Esophagus squamous epithelium (tissue), 5 donors: Measurements from ENCODE around the gene DNAJC15. TPM values are rescaled to one million over a fixed set of nuclear protein-coding genes. Genes with fewer than 3 reads are reported as not detected.

ENCODE experiments used
- DNase-seq: peaks from one replicate; lab custom pipeline; 2025; lab: John Stamatoyannopoulos, UW
- H3K27ac ChIP-seq, 4 donors: fragments of 200-600 bp; sonication (generic); one replicate each; pipeline ENCODE4 v1.5.1; 2016 to 2019; ENCODE audit warnings: mild to moderate bottlenecking in 1 of 4
- H3K27me3 ChIP-seq, 4 donors: fragments of 200-600 bp; sonication (generic); 1 replicate in 3 of 4; 2 replicates in 1 of 4; pipeline versions ENCODE4 v1.5.1 to v1.6.0; 2017 to 2021; ENCODE audit warnings: antibody characterized with exemption in 1 of 4
- H3K36me3 ChIP-seq, 3 donors: fragments of 200-600 bp; sonication (generic); one replicate each; pipeline ENCODE4 v1.5.1; 2016 to 2019
- H3K4me1 ChIP-seq, 3 donors: fragments of 200-600 bp; sonication (generic); one replicate each; pipeline ENCODE4 v1.5.1; 2017 to 2019
- H3K4me3 ChIP-seq, 4 donors: fragments of 200-600 bp; sonication (generic); 1 replicate in 3 of 4; 2 replicates in 1 of 4; pipeline ENCODE4 v1.5.1; 2016 to 2019; ENCODE audit warnings: mild to moderate bottlenecking in 2 of 4, moderate library complexity in 1 of 4
- H3K9me3 ChIP-seq, 3 donors: fragments of 200-600 bp; sonication (generic); one replicate each; pipeline ENCODE4 v1.5.1; 2016 to 2019
- CTCF ChIP-seq, 6 experiments: fragments of 450-650 bp in 4 of 6; fragments of 200-600 bp in 2 of 6; sonication (generic) in 2 of 6; IDR thresholded peaks; one replicate each; pipeline ENCODE4 v1.5.1; 2016 to 2019; ENCODE audit warnings: antibody characterized with exemption in 6 of 6, mild to moderate bottlenecking in 4 of 6, moderate library complexity in 4 of 6
- POLR2A ChIP-seq, 4 donors: fragments of 450-650 bp; IDR thresholded peaks; one replicate each; pipeline ENCODE4 v1.6.1; 2017; ENCODE audit warnings: antibody characterized with exemption in 4 of 4, mild to moderate bottlenecking in 4 of 4, moderate library complexity in 3 of 4
- WGBS, 2 donors: methylation state at CpG; one replicate each; pipeline ENCODE4 v1.1.5; 2018; 5-methylcytosine and 5-hydroxymethylcytosine counted together
- intact Hi-C: fragments of 100-400 bp; cut with DNase I; formaldehyde crosslinking; loops from one replicate; pipeline ENCODE4 v1.15.0; 2022
- total RNA-seq, 4 donors: library from RNA; depleted of rRNA; stranded (reverse); fragments of >200 nt; gene quantifications; one replicate each; pipeline ENCODE4 v1.1.0, GENCODE V29; 2016
- donor health status: DM: yes; HTN: yes; CAD: no.

The DNAJC15 gene
- total RNA-seq, 4 donors from 2014 or later, result 2.9 to 15.0 (median 9.0) TPM

- H3K36me3 ChIP-seq, result no peaks in the 10 kb centered on the region
- no peak overlapping the region for H3K27ac ChIP-seq
- 41 to 45% methylated on average over 3 of the region's 3 CpGs for WGBS, 2 donors
- no peaks in the 10 kb centered on the region for H3K9me3 ChIP-seq
- H3K4me3 ChIP-seq, result no peak overlapping the region
- TF ChIP-seq POLR2A (IDR thresholded peaks at IDR 0.05), result no peak
- TF ChIP-seq CTCF (IDR thresholded peaks at IDR 0.05), result no peak
- intact Hi-C loops, result no loop called here
- H3K4me1 ChIP-seq, result peaks cover 0 to 10% (median 0%) of the 10 kb centered on the region in 3 donors
- H3K27me3 ChIP-seq, result no peaks in the 10 kb centered on the region
- no peak for DNase-seq
Measured at GRCh38 chr13:42996584-42996983, 26.8 kb upstream of the DNAJC15 start.

- TF ChIP-seq CTCF (IDR thresholded peaks at IDR 0.05) (no peak), POLR2A (IDR thresholded peaks at IDR 0.05) (no peak)
- H3K36me3 ChIP-seq, result no peaks in the 10 kb centered on the region
- no peak overlapping the region for H3K4me3 ChIP-seq
- intact Hi-C loops, result no loop called here
- no peaks in the 10 kb centered on the region for H3K9me3 ChIP-seq
- no peak overlapping the region for H3K27ac ChIP-seq
- DNase-seq, result no peak
- H3K27me3 ChIP-seq, result no peaks in the 10 kb centered on the region
- whole genome bisulfite sequencing, 2 donors, result 59 to 62% methylated on average over 2 of the region's 2 CpGs
- peaks cover 0 to 7% (median 0%) of the 10 kb centered on the region in 3 donors for H3K4me1 ChIP-seq
Measured at GRCh38 chr13:42997381-42997780, 26.0 kb upstream of the DNAJC15 start.

GRCh38 chr13:42999491-42999890, 23.9 kb upstream of the DNAJC15 start:
- no peak for DNase-seq
- no peak for TF ChIP-seq POLR2A (IDR thresholded peaks at IDR 0.05)
- TF ChIP-seq CTCF (IDR thresholded peaks at IDR 0.05), result no peak
- no peaks in the 10 kb centered on the region for H3K36me3 ChIP-seq
- 63 to 89% methylated on average over 1 to 2 of the region's 2 CpGs for WGBS, 2 donors
- intact Hi-C loops, result no loop called here
- H3K27ac ChIP-seq, result no peak overlapping the region
- H3K9me3 ChIP-seq, result no peaks in the 10 kb centered on the region
- H3K27me3 ChIP-seq, result no peaks in the 10 kb centered on the region
- H3K4me1 ChIP-seq, result no peaks in the 10 kb centered on the region
- H3K4me3 ChIP-seq, result no peak overlapping the region

- TF ChIP-seq POLR2A (IDR thresholded peaks at IDR 0.05), result no peak
- intact Hi-C loops, result no loop called here
- DNase-seq, result no peak
- Histone ChIP-seq H3K4me1 (peaks cover 0 to 5% (median 0%) of the 10 kb centered on the region in 3 donors), H3K27ac (no peak overlapping the region), H3K9me3 (no peaks in the 10 kb centered on the region), H3K36me3 (no peaks in the 10 kb centered on the region), H3K27me3 (no peaks in the 10 kb centered on the region), H3K4me3 (no peak overlapping the region)
- WGBS, 2 donors, result 71% methylated on average over 4 of the region's 4 CpGs
Measured at GRCh38 chr13:43000676-43001075, 22.7 kb upstream of the DNAJC15 start.

- no peak for TF ChIP-seq POLR2A (IDR thresholded peaks at IDR 0.05)
- no peak for TF ChIP-seq CTCF (IDR thresholded peaks at IDR 0.05)
- WGBS, 2 donors, result 74 to 94% methylated on average over 2 of the region's 2 CpGs
- Histone ChIP-seq H3K4me3 (no peak overlapping the region), H3K27ac (no peak overlapping the region), H3K9me3 (no peaks in the 10 kb centered on the region), H3K36me3 (no peaks in the 10 kb centered on the region), H3K27me3 (no peaks in the 10 kb centered on the region), H3K4me1 (peaks cover 0 to 5% (median 0%) of the 10 kb centered on the region in 3 donors)
- no peak for DNase-seq
- intact Hi-C loops, result no loop called here
Measured at GRCh38 chr13:43002021-43002420, 21.4 kb upstream of the DNAJC15 start.

GRCh38 chr13:43003010-43003409, 20.4 kb upstream of the DNAJC15 start:
- intact Hi-C loops, result no loop called here
- DNase-seq, result no peak
- WGBS, 2 donors, result 37 to 57% methylated on average over 2 of the region's 2 CpGs
- H3K36me3 ChIP-seq, result no peaks in the 10 kb centered on the region
- no peaks in the 10 kb centered on the region for H3K27me3 ChIP-seq
- H3K4me3 ChIP-seq, result no peak overlapping the region
- TF ChIP-seq POLR2A (IDR thresholded peaks at IDR 0.05) (no peak), CTCF (IDR thresholded peaks at IDR 0.05) (no peak)
- H3K4me1 ChIP-seq, result peaks cover 0 to 5% (median 0%) of the 10 kb centered on the region in 3 donors
- no peaks in the 10 kb centered on the region for H3K9me3 ChIP-seq
- no peak overlapping the region for H3K27ac ChIP-seq
